AG20443 (cell line): ENCODE measurements around the gene SLC4A2.

Experiments
- DNase-seq: peaks from one replicate; pipeline ENCODE4 v3.0.0; 2012; ENCODE audit warnings: low spot score, mixed read lengths

The SLC4A2 gene

GRCh38 chr7:151080067-151080521 is 20.7 kb downstream of the SLC4A2 start:
- DNase-seq, result peak; percentile 26

- DNase-seq, result peak; percentile 95
Measured at GRCh38 chr7:151080522-151081169, 21.3 kb downstream of the SLC4A2 start, which contains the start of gene FASTK. FASTK (minus strand) TSS chr7:151080809; CDS start chr7:151080766, 43 bp downstream.

- peak; percentile 40 for DNase-seq
Measured at GRCh38 chr7:151081170-151082101, 22.0 kb downstream of the SLC4A2 start.

GRCh38 chr7:151082141-151083070 is 23.0 kb downstream of the SLC4A2 start:
- DNase-seq, result no peak

GRCh38 chr7:151083071-151083823 is 23.9 kb downstream of the SLC4A2 start, which contains the start of gene TMUB1:
TMUB1 (minus strand) TSS chr7:151083493; CDS start chr7:151082563, 930 bp downstream.
- DNase-seq, result peak; percentile 68

GRCh38 chr7:151083824-151084160 is 24.4 kb downstream of the SLC4A2 start:
- DNase-seq, result no peak

- no peak for DNase-seq
Measured at GRCh38 chr7:151085329-151085690, 25.9 kb downstream of the SLC4A2 start.

GRCh38 chr7:151085691-151086620 is 26.6 kb downstream of the SLC4A2 start, which contains the start of gene AGAP3:
AGAP3 (plus strand) TSS chr7:151086475; CDS start chr7:151086742, 267 bp downstream.
- peak; percentile 95 for DNase-seq

GRCh38 chr7:151086802-151087244 is 27.4 kb downstream of the SLC4A2 start:
- peak; percentile 26 for DNase-seq

- DNase-seq, result peak; percentile 79
Measured at GRCh38 chr7:151087245-151088018, 28.0 kb downstream of the SLC4A2 start.

GRCh38 chr7:151088019-151088855 is 28.8 kb downstream of the SLC4A2 start:
- peak; percentile 30 for DNase-seq

- peak; percentile 66 for DNase-seq
Measured at GRCh38 chr7:151088856-151089699, 29.7 kb downstream of the SLC4A2 start.

- DNase-seq, result peak; percentile 42
Measured at GRCh38 chr7:151089893-151090730, 30.7 kb downstream of the SLC4A2 start.

GRCh38 chr7:151091003-151091402 is 31.6 kb downstream of the SLC4A2 start:
- no peak for DNase-seq

GRCh38 chr7:151091431-151091830 is 32.0 kb downstream of the SLC4A2 start:
- DNase-seq, result no peak

GRCh38 chr7:151091988-151092387 is 32.6 kb downstream of the SLC4A2 start:
- DNase-seq, result no peak
